NCI-H446 (cell line): ENCODE measurements around the gene CEMIP.

Experiments
- DNase-seq, 2 experiments: peaks; one replicate each; lab custom pipeline; 2025; lab: John Stamatoyannopoulos, UW

CEMIP gene

GRCh38 chr15:80778964-80779657 lies at the start of gene CEMIP:
TSS of gene CEMIP (plus strand) at chr15:80779370. CDS start at chr15:80873880, 94,510 bp downstream.
- DNase-seq: peak; percentile 50 to 93

GRCh38 chr15:80730387-80730786 lies 48.8 kb upstream of the CEMIP start:
- peak in 1 of 2 experiments; percentile 19 for DNase-seq

- DNase-seq: no peak
Observed at GRCh38 chr15:80730926-80731325, 48.2 kb upstream of the CEMIP start.

GRCh38 chr15:80732167-80732566 lies 47.0 kb upstream of the CEMIP start:
- DNase-seq: no peak

DNA sequence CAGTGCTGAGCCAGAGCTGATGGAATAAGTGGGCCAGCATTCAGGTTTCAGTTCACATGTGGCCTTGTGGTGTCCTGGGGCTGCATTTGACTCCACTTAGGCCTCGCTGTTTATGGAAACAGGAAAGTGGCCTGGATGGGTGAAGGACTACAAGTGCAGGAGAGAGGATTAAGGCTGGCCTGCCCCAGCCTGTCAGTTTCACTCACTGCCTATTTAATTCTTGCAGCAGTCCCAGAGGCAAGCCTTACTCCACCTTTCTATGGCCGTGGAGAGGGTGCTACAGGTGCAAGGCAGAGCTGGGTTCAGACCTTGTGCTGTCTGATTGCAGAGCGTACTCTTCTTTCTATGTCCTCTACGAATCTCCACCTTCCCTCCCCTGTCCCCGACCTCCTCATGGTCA lies 46.4 kb upstream of the CEMIP start:
- DNase-seq: no peak

DNA sequence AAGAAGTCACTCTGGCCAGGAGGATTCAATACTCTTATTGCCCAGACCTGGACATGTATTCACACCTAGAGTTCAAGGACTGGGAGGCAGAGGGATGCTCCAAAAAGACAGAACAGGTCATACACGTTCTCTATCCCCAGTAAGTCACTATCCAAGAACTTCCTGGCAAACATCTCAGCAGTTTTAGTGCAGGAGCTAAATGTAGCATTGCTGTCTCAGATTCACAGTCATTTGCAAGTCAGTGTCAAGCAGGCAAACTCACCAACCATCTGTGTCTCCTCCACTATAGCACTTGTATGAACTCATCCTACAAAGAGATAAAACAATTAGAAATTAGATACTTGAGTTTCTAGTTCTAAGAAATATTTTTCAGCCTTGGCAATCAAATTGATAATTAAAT lies 45.7 kb upstream of the CEMIP start:
- peak in 1 of 2 experiments; percentile 40 for DNase-seq

DNA sequence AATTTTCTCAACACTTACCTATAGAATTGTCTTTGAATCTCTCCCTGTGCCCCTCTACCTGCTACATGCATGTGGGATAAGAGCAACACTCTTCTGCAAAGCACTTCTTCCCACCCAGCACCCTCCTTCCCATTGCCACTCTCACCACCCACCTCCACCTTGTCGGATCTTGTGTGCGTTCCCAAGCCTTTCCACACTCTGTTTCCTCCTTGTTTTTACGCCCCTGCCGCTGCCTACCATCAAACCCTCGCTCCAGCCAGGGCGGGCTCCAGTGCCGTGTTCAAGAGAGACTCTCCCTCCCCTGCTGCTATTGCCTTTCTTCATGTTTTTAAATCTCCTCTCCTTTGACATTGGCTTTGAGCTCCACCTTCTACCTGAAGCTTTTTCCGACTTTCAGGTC lies 43.8 kb upstream of the CEMIP start:
- DNase-seq: no peak

DNA sequence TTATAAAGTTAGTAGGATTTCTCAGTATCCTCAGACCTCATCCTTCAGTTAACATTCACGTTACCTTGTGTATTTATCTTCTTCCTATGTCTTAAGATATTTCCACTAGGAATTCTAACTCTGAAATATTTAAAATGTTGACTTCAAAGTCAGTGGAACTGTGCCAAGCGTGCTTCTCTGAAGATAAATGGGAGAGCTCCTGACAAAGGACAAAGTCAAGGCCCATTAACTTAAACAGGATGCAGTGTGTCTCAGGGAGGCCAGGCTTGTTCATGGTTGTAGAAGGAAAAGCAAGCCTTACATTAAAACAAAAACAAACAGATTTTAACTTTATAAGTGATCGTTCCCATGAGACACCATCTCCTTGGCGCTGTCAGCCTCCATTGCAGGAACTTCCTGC lies 42.6 kb upstream of the CEMIP start:
- DNase-seq: no peak

GRCh38 chr15:80739919-80740318 lies 39.3 kb upstream of the CEMIP start:
- DNase-seq: no peak

- no peak for DNase-seq
Observed at GRCh38 chr15:80742081-80742480, 37.1 kb upstream of the CEMIP start.

GRCh38 chr15:80743189-80743833 lies 35.9 kb upstream of the CEMIP start:
- DNase-seq: no peak

GRCh38 chr15:80744415-80744814 lies 34.8 kb upstream of the CEMIP start:
- DNase-seq: no peak

DNA sequence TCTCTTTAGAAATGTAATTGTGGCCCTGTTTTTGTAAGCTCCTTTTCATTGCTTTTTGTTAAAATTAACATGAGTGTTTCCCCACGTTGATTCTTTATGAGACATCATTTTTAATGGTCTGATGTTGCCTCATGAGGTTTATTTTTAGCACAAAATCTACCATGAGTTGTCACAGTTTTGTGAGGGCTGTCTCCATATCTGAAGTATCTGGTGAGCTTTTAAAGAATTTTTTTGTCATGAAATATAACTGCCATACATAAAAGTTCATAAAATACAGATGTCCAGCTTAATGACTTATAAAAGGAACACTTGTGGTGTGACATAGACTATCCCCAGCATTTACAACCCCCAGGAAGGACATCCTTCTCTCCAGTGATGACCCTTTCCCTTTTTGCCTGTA lies 34.3 kb upstream of the CEMIP start:
- DNase-seq: no peak

DNA sequence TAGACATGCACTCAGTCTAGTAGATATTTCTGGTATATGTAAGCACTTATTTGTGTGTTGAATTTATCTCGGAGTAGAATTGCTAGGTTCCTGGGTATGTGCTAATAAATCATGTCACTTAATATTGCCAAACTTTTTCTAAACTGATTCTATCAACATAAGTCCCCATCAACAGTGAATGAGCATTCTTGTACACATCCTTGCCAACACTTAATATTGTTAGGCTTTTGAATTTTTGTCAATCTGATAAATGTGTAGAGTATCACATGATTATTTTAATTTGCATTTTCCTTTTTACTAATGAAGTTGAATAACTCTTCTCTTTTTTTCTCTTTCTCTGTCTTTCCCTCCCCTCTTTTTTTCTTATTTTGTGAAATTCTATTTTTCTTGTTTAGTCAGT lies 33.3 kb upstream of the CEMIP start:
- no peak for DNase-seq

DNA sequence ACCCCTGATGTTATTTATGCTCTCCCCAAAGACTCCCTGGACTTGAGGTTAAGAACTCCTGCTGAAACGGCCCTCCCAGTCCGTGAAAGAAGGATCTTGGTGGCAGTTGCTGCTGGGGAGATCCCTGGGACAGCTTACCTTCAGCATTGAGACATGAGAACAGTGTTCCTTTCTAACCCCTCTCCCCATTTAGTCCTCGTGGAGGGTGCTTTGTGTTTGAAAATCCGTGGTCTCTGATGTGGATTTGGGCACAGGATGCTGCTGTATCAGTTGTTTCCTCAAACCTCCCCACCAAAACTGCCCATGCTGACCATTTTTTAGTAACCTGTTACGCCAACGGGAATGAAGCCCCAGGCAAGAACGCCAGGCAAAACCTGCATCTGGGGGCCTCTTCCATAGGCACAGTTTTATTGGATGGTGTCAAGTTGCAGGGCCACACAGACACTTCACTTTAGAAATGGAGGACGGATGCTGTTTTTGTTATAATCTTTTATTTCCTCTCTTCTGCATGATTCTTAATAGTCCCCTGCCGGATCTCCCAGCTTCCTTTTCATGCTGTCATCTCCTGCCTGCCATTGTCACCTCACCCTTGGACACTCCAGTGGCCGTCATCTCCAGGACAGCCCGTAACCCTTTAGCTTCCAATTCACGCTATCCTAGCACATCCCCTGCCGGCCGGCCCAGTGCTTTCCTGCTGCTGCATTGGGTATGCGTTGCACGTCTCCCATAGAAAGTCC lies 31.7 kb upstream of the CEMIP start:
- DNase-seq: no peak

GRCh38 chr15:80749589-80749988 lies 29.6 kb upstream of the CEMIP start:
- DNase-seq: no peak

DNA sequence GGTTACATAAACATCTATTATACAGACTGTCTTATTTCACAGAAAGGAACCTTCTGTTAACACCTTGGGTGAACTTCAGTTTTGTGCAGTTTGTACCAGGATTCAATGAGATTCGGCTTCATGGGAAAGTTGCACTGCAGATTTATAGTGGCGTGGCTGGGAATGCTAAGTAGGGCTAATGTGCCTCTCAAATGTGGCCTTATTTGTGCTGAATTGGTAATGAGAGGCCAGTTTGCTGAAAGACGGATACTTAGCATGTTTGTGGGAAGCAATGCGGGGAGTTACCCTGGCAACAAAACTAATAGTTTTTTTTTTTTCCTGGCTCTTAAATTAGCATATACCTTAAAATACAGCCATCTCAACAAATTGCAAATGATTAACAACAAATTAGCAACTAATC lies 28.6 kb upstream of the CEMIP start:
- no peak for DNase-seq

- DNase-seq: no peak
Observed at GRCh38 chr15:80752204-80752603, 27.0 kb upstream of the CEMIP start.

- no peak for DNase-seq
Observed at GRCh38 chr15:80753161-80753560, 26.0 kb upstream of the CEMIP start.

DNA sequence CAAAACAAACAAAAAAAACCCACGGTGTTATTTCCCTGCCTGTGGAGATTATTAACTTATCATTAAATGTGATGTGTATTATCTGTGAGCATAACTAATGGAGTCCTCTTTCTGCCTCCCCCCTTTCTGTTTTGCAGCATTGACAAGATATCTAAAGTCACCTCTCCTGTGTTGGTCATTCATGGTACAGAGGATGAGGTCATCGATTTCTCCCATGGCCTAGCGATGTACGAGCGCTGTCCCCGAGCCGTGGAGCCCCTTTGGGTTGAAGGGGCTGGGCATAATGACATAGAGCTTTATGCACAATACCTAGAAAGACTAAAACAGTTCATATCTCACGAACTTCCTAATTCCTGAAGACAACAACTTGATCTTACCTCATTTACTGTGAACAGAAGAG lies 25.2 kb upstream of the CEMIP start:
- DNase-seq: no peak

GRCh38 chr15:80755885-80756284 lies 23.3 kb upstream of the CEMIP start:
- DNase-seq: no peak

DNA sequence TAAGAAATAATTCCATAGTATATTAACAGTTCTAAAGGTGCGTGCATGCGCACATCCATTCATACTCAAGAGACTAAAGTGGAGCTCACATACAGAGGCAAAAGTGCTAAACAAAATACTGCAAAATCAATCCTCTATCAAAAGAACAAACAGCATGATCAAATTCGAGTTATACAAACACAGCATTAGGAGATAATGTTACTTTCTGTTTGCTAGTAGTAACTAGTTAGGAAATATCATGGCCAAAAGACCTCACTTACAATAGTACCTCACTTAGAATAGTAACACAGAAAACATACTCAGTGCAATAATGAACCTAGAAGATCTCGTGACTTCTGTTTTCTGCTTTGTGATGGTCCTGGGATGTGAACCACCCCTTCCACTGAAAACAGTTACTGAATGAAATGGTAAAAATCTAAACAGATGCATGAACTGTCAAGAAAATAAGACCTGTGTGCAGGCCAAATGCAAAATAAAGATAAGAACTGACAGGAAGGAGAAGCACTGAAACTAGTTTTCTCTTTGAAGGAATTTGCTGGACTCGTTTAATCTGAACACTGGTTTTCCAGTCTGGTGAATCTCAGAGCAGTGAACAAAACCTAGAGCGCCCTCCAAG lies 20.9 kb upstream of the CEMIP start:
- DNase-seq: no peak

GRCh38 chr15:80760960-80761359 lies 18.2 kb upstream of the CEMIP start:
- no peak for DNase-seq
